GM18873 (cell line): ENCODE results near the gene SCP2.
"Not testable (repeated sequence)": the region's sequence is repeated elsewhere in the genome, so short reads cannot be mapped to it uniquely, and the experiment has no call there.

Experiments
- ATAC-seq: cut with Tn5 transposase; IDR thresholded peaks from one replicate; pipeline ENCODE4 v1.9.1; 2021; ENCODE audit warnings: mild to moderate bottlenecking, moderate library complexity, moderate number of reproducible peaks; ENCODE audit not compliant: unreplicated experiment, low FRiP score

The SCP2 gene

DNA sequence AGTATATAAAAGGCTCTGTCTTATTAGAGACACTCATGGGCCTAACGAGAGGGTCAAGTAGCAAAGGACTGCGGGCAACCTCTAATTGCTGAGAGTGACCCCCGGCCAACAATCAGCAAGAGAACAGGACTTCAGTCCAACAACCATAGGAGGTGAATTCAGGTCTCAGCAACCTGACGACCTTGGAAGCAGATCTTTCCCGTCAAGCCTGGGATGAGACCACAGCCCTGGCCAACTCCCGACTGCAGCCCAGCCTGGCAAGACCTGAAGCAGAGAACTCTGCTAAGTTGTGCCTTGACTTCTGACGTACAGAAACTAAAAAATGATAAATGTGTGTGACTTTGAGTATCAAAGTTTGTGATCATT is 11.2 kb upstream of the SCP2 start:
- no peak for ATAC-seq

DNA sequence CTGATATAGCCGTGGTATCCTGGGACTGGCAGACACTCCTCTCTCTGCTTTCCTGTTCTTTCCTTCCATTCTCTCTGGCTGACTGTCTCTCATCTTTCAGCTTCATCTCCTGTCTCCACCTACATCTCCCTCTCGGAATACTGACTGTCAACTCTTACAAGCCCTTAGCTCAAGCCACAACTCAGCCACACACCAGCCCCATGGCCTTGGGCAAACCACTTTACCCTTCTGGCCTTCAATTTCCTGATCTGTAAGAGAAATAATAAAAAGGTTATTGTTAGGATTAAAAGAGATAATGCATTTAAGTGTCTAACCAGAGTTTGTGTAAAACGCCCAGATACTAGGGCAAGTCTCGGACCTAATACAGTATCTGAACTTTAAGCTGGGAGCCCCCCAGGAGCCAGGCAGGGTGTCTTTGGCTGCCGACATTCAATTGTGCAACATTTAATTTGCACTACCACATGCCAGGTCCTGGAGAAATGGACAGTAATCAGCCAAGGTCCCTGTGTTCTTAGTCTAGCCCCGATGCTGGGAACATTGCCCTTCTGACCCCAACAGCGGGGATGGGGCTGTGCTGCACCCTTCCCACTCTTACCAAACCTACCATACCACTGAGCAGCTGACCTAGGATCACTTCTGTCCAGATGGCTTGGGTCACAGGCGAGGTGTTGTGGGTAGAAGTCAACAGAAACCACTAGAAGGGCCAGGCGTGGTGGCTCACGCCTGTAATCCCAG is 10.7 kb upstream of the SCP2 start:
- no peak for ATAC-seq

DNA sequence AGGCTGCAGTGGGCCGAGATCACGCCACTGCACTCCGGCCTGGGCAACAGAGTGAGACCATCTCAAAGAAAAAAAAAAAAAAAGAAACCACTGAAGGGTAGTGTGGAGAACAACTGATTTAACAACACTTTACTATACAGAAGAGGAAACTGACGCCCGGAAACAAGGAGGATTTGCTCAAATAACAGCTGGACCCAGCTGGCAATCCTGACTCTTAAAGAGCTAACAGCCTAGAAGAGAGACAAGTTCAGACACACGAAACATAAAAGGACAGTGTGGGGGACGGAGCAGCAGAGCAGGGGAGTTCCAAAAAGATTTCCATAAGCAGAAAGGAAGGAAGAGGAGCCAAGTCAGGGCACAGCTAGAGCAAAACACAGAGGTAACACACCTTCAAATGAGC is 9.9 kb upstream of the SCP2 start:
- no peak for ATAC-seq

DNA sequence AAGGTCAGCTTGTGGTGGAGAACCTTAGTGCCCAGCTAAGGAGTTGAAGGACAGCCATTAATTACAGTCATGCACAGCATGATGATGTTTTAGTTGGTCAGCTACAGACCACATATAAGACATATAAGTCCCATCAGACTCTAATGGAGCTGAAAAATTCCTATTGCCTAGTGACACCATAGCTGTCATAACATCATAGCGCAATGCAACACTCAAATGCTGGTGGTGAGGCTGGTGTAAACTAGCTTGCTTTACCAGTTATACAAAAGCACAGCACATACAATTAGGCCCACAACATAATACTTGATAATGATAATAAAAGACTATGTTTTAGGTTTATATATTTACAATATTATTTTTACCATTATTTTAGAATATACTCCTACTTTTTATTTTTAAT is 9.5 kb upstream of the SCP2 start:
- ATAC-seq, result no peak

DNA sequence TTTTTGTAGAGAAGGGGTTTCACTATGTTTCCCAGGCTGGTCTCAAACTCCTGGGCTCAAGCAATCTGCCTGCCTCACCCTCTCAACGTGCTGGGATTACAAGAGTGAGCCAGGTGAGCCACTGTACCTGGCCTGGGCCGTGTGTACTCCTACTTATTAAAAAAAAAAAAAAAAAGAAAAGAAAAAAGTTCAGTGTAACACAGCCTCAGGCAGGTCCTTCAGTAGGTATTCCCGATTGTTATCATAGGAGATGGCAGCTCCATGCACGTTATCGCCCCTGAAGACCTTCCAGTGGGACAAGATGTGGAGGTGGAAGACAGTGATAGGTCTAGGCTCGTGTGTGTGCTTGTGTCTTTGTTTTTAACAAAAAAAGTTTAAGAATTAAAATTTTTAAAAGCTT is 8.9 kb upstream of the SCP2 start:
- ATAC-seq, result no peak

DNA sequence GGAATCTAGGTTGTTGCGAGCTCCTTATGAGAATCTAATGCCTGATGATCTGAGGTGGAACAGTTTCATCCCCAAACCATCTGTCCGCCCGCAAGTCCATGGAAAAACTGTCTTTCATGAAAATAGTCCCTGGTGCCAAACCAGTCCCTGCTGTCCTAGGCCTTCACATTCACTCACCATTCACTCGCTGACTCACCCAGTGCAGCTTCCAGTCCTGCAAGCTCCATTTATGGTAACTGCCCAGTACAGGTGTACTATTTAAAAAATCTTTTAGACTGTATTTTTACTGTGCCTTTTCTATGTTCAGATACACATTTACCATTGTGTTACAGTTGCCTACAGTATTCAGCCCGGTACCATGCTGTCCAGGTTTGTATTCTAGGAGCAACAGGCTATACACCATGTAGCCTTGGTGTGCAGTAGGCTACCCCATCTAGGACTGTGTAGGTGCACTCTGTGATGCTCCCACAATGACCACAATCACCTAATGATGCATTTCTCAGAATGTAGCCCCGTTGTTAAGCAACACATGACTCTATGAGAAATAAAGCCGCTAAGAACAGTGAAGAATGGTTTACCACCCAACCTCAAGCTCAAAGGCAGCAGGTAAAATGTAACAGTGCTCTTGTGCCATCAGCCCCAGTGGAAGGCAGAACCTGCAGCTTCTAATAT is 7.9 kb upstream of the SCP2 start:
- ATAC-seq, result no peak

DNA sequence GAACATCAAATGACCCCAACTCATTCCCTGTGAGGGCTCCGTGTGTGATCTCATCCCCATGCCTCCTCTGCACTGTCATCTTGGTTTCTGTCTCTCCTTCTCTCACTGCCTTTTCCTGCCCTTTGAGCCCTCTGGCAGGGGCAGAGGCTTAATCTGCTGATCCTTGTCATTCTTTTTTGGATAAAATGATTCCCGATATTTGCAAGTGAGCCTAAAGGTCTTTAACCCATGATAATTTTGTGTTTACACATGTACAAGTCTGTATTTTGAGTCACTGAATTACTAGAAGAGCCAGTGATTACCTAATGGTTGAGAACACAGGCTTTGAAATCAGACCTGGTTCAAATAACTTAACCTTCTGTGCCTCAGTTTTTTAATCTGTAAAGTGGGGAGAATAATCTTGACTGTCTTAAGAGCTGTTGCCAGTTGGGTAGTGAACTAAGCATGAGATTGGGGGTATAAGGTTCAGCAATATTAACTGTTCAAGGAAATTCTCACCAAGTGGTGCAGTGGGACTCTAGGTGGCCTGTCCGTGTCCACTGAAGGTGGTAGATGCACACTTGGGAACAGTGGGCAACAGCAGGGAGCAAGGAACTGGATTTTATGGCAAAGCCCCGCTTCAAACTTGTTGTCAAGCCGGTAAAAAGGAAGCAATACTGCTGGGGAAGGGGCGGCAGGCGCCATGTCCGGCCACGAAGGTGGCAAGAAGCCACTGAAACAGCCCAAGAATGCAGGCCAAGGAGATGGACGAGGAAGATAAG is 7.2 kb upstream of the SCP2 start:
- no peak for ATAC-seq

DNA sequence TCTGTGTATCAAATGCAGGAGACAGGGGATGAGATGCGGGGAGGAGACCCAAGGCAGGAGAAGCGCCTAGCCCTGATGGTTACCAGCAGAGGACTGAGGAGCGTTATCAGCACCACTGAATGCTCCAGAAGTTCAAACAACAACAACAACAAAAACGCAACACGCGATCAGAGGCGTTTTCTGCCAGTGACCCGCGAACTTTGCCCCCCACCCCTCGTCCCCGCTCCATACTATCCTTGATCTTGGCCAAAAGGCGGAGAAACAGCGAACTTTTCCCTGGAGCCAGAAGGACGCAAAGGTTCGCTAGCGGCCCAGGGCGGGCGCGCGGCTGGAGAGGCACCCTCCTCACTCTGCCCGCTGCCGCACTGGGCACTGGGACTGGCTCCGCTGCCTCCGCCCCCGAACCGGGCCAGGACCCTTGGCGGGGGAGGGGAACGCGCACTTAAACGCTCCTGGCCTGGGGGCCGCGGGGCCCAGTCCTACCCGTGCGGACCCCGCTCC is 6.2 kb upstream of the SCP2 start:
- no peak for ATAC-seq

DNA sequence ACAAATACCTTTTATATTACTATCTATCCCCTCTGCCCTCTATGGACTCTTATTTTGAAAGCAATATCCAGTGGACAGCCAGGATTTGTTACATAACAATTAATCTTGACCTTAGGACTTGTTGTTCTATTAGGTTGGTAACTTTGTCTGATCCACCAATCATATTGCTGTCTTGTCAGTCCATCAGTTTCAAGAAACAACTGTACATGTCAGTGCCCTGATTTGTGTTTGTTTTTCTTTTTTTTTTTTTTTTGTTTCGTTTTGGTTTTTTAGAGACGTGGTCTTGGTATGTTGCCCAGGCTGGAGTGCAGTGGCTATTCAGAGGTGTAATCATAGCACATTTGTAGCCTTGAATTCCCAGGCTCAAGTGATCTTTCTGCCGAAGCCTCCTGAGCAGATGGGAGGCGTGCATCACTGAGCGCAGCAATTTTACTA is 1.5 kb upstream of the SCP2 start:
- no peak for ATAC-seq

DNA sequence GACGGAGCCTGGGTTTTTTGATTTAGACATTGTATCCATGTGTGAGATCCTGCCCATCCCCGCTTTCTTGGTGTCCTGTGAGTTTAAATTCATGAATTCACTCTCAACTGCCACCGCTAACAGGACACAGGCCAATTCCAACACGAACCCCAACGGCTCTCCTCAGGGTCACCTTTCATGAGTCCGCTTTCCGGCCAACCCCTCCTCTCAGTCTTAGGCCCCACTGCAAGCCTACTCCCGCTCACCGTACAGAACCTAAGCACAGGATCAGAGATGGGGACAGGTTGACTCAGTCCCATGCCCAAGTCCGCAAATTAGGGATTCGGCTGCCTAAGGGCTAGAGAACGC is 238 bp upstream of the SCP2 start:
- no peak for ATAC-seq

DNA sequence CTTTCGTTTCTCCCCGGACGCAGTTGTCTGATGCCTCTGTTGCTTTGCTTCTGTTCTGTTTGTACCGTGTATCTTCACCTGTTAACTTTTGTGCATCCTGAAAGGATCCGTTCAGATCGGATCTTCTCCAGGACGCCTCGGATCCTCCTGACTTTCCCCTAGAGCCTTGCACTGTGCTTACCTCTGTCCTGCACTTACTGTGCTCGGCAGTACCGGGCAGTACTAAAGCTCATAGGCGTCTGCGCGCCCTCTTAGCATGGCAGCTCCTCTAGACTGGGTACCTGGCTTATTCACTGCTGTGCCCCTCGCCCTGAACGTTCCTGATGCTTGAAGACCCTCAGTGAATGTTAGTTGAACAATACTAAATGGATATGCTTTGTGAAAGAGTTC is 934 bp downstream of the SCP2 start:
- no peak for ATAC-seq

DNA sequence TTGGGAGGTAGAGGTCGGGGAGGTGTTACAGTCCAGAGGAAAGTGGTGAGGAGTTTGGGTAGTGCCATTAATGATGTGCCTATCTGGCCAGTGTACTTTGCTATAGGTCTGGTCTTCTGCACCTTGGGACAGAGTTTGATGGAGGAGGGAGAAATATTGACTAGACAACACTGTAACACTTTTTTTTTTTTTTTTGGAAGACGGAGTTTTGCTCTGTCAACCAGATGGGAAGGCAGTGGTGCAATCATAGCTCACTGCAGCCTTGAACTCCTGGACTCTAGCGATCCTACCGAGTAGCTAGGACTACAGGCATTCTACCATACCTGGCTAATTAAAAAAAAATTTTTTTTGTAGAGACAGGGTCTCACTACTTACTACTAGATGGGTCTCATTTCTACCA is 1.9 kb downstream of the SCP2 start:
- ATAC-seq, result no peak

DNA sequence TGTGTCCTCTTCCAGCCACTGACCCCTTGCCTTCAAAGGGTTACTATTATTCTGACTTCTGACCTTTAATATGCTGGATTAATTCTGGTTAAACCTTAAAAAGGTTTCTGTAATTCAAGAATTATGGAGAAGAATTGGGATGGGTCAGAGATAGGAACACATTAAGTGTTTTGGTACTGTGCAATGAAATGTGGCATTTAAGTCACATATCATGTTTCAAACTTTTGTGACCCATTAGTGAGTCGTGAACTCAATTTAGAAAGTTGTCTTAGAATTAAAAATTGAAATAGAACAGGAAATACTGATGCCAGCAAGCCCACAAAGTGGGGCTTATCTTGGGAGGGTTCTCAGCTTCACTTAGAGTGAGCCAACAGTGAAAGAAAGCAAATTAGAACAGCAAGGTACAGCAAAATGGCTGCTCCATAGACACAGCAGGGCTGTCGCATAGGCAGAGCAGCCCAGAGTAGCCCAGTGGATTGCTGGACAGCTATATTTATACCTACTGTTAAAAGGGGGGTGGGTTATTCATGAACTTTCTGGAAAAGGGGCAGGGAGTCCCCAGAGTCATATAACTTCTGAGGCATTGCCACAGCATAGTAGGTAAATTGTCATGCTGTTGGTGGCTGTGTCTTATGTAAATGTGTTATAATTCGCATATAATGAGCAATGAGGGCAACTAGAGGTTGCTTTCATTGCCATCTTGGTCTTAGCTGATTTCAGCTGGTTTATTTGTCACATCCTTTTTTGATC is 10.5 kb downstream of the SCP2 start:
- no peak for ATAC-seq

DNA sequence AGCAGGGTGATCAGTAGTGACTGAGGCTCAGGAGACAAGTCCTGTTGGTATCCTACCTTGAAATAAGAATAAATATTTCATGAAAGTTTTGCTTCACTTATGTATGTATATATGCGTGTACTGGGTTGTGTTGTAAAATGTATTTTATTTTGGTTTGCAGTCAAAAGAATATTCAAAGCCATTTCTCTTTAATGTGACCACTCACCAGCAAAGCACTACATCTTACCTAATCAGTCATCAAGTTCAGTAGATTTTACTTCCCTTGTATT is 11.0 kb downstream of the SCP2 start:
- no peak for ATAC-seq

DNA sequence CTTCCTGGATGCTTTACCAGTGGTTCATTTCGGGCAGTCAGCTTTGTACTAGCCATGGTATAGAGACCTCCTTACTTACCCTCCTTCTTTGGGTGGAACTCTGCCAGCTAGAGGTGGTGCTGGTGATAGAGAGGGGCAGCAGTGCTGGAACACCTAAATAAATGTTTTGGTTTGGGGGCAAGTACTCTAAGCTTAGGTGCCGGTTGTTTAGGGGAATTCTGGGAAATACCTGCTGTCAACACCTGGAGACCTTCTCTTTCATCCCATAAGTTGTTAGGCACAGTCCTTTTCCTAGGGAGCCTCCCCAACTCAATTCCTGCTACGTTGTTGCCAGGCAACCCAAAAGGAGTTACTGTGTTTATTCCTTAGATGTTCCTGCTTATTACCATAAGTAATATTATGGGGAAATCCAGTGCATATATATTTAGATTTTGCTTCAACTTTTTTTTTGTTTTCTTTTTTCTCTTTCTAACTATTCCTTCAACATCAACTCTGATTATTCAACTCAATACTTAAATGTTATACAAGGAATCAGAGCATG is 16.9 kb downstream of the SCP2 start:
- no peak for ATAC-seq

DNA sequence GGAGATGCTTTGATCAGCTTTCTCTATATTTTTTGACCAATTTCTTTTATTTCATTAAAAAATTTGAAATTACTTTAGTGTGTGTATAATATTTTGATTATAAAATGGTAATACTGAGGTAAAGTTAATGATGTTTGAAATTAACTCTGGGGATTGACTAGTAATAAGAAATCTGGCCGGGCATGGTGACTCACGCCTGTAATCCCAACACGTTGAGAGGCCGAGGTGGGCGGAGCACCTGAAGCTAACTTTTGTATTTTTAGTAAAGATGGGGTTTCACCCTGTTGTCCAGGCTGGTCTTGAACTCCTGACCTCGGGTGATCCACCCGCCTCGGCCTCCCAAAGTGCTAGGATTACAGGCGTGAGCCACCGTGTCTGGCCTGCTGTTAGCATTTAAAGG is 17.5 kb downstream of the SCP2 start:
- no peak for ATAC-seq

DNA sequence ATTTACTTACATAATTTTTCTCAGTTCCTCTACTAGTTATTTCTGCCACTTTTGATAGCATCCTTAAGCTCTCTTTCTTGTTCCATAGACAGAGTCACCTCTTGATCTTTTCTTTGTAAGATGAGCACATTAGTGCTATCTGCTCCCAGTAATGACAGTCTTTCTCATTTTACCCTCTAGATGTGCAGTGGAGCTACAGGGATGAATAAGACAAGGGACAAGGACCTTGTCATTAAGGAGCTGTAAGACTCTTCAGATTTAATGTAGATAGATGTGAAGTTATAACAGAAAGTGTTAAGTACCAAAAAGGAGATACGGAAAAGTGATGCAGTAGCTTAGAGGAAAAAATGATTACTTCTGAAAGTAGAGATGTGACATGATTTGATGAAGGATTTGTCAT is 20.4 kb downstream of the SCP2 start:
- ATAC-seq, result no peak

DNA sequence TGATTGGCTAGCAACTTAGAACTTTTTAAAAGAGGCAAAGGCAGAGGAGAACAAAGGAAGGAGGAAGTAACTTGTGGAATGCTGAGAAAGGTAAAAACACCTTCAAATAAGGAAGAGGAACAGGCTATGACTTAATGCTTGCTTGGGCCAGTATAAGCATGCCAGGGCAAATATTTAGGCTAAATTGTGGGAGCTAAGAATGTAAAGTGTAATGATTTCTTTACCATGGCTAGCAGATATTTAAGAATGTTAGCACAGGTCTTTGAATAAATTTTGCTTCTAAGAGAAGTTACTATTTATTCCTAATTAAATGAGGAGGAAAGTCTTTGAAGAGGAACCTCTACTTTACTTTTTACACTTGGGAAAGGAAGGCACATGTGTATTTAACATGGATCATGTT is 22.5 kb downstream of the SCP2 start:
- not testable (repeated sequence) for ATAC-seq

DNA sequence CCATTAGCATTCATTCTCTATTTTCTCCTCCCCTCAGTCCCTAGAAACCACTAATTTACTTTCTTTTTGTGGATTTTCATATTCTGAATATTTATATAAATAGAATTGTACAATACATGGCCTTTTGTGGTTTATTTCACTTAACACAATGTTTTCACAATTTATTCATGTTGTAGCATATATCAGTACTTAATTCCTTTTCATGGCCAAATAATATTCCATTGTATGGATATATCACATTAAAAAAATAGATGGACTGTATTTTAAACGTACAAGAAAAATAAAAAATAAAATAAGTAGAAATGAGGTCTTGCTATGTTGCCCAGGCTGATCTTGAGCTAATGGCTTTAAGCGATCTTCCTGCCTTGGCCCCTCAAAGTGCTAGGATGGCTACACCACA is 25.0 kb downstream of the SCP2 start:
- ATAC-seq, result no peak

DNA sequence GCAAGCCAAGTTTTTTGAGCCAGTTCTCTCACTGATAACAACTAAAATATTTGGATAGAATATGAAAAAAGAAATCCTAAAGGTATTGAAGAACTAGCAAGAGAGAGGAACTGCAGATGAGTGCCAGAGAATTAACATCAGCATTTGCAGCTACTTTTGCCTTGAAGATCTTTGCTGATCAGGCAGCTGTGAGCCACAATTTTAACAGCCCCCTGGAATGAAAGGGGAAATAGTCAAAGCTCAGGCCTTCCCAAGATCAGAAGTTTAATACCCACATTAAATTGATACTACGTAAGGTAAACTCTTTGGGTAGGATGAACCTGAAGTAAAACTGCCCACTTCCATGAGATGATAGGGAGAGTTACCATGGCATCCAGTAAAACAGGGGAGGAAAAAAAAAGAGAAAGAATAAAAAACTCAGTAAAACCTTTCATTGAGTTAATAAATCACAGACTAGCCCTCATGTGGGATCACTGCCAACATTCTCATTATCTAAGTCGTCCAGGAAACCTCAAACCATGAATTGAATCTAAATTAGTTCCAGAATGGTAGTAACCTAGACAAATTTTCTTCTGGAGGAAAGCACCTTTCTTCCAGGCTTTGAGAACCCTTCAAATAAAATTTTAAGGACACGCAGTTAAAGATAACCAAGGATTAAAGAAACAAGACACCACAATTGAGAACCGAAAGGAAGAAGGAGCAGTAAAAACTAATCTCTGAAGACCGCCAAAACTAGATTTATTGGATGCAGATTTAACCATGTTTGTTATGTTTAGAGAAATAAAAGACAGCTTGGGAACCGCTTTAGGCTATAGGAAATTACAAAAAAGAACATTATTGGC is 28.3 kb downstream of the SCP2 start:
- ATAC-seq, result no peak
